GM19035 (cell line): ENCODE results near the gene CCDC181.
"Not testable (repeated sequence)": the region's sequence is repeated elsewhere in the genome, so short reads cannot be mapped to it uniquely, and the experiment has no call there.

Experiments used
- ATAC-seq: cut with Tn5 transposase; IDR thresholded peaks from one replicate; pipeline ENCODE4 v1.9.1; 2021; ENCODE audit not compliant: unreplicated experiment

Gene CCDC181

GRCh38 chr1:169402578-169402977 lies 24.7 kb downstream of the CCDC181 start:
- not testable (repeated sequence) for ATAC-seq

- ATAC-seq = no peak
These were observed 31.3 kb downstream of the CCDC181 start for GRCh38 chr1:169395955-169396354.

DNA sequence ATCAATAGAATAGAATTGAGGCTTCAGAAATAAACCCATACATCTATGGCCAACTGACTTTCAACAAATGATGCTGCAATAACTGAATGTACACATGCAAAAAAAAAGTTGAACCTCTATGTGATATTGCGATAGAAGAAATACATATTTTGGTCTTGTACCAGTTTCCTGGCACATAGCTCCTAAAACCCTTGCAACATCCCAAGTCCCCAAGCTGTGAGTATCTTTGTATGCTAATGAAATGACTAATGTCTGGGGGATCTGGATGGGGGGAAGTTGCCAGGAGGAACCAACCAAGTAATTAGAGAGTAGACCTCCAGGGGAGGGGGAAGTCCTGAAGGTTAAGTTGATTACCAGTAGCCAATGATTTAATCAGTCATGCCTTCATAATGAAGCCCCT lies 34.9 kb downstream of the CCDC181 start:
- no peak for ATAC-seq

- peak; percentile 89 for ATAC-seq
These were observed 37.0 kb downstream of the CCDC181 start for GRCh38 chr1:169390303-169390702.

DNA sequence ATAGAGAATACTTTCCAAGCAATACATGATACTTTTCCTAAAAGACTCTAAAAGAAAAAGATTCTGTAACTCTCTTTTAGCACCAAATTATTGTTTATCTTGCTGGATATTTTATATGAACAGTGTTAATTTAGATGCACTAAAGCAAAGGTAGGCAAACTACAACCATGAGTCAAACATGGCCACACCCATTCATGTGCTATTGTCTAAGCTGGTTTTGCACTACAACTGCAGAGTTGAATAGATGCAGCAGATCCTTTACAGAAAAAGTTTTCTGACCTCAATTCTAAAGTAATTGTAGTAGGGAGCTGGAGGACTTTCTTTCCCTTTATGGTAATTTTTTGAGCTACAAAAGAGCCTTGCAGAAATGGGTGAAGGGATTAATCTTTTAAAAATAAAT lies 39.9 kb downstream of the CCDC181 start:
- no peak for ATAC-seq

GRCh38 chr1:169383449-169383848 lies 43.8 kb downstream of the CCDC181 start:
- ATAC-seq = no peak

DNA sequence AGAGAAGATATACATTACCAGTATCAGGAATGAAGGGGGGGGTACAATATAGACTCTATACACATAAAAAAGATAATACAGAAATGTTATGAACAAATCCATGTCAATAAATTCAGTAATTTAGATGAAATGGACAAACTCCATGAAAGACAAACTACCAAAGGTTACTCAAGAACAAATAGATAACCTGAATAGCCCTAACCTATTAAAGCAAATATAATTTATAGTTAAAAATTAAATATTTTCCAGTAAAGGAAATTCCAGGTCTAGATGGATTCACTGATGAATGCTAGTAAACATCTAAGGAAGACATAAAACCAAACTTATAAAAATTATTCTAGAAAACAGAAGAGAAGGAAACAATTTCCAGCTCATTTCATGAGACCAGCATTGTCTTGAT lies 46.1 kb downstream of the CCDC181 start:
- no peak for ATAC-seq

GRCh38 chr1:169371404-169371803 lies 55.9 kb downstream of the CCDC181 start:
- ATAC-seq = no peak

DNA sequence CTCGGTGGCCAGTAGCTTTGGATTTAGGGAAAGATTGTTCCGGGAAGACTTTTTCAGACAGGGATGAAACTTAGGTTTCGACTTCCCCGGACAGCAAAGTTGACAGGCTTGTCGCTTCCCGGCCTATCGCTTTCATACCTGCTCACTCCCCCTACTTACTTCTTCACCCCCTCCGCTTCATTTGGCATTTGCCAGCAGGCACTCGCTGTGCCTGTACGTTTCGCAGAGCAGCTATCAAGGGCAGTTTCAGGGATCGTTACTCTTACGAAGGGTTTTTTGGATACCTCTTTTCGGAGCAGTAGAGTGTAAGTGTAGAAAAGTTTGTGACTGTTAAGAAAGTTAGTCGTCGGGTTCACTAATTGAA lies 58.9 kb downstream of the CCDC181 start:
- peak; percentile 21 for ATAC-seq

- ATAC-seq = peak; percentile 93
These were observed 59.4 kb downstream of the CCDC181 start, which contains the start of the genes BLZF1 and NME7 for GRCh38 chr1:169367686-169368405. Gene BLZF1 (plus strand): TSS chr1:169368195. CDS start chr1:169369523, 1,328 bp downstream. Gene NME7 (minus strand): TSS chr1:169367797. CDS start chr1:169367710, 87 bp downstream.

- ATAC-seq = no peak
These were observed 60.1 kb downstream of the CCDC181 start for GRCh38 chr1:169367096-169367685.

DNA sequence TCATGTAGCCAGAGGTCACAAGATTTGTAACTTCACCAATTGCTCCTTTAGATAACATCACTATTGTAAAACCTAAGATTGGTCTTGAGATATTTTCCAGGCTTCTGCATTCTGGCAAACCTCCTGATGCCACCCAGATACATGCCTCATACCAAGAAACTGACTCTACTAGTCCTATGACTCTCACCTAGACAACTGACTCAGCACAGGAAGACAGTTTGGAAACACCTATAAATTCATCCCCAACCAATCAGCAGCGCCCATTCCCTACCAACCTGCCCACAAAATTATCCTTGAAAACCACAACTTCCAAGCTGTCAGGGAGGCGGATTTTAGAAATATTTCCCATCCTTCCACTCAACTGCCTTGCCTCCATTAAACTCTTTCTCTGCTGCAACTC lies 62.3 kb downstream of the CCDC181 start:
- no peak for ATAC-seq

- ATAC-seq = peak; percentile 38
These were observed 64.1 kb downstream of the CCDC181 start for GRCh38 chr1:169363046-169363730.

DNA sequence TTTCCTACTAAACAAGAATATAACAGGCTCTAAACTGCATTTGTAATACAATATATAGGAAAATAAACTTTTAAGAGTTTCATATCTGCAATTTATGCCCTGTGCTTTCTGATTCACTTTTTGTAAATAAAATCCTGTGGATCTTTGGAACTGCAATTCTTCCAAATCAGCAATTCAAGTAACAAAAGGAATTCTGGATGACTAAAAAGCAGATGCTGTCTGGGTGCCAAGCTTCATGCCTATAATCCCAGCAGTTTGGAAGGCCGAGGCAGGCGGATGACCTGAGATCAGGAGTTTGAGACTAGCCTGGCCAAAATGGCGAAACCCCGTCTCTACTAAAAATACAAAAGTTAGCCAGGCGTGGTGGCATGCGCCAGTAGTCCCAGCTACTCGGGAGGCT lies 66.0 kb downstream of the CCDC181 start:
- no peak for ATAC-seq

DNA sequence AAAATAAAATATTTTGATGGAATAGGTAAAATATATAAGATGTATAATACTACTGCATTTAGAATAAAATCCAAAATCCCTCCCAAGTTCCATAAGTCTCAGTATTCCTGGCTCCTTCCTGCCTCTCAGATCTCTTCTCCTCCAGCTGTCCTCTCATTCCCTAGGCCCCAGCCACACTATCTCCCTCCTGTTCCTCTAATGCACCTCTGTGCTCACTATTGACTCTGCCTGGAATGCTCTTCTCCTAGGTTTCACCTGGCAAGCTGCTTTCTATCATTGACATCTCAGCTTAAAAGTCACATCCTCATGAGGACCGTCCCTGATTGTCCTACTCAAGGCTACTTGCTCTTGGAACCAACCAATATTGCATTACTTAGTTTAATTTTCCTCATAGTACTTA lies 66.9 kb downstream of the CCDC181 start:
- ATAC-seq = no peak

DNA sequence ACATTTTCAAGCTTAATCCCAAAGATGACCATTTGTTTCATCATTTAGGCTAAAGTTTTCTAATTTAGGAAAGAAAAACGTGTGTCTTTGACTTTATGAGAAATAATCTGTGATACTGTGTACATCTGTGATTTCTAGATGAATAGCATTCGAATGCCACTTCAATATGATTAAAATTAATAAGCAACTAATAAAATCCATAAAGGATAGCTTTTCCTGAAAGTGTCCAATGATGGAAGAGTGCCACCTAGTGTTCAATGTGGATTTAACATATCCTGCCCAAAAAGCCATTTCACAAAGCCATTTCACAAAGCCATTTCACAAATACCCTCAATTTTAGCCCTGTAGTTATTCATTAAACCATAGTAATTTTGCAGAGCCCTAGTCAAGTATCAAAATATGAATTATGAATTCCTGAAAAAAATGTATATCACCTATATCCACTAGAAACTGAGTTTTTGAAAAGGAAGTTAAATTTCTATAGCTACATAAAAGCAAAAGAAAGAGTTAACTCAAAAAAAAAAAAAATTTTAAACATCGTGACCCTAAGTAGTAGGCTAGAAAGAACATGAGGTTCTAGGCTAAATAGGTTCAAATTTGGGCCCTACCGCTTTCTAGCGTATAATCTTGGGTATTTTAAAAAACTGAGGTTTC lies 78.8 kb downstream of the CCDC181 start:
- no peak for ATAC-seq

GRCh38 chr1:169347688-169348382 lies 79.4 kb downstream of the CCDC181 start:
- no peak for ATAC-seq

- no peak for ATAC-seq
These were observed 81.2 kb downstream of the CCDC181 start for GRCh38 chr1:169346036-169346589.

DNA sequence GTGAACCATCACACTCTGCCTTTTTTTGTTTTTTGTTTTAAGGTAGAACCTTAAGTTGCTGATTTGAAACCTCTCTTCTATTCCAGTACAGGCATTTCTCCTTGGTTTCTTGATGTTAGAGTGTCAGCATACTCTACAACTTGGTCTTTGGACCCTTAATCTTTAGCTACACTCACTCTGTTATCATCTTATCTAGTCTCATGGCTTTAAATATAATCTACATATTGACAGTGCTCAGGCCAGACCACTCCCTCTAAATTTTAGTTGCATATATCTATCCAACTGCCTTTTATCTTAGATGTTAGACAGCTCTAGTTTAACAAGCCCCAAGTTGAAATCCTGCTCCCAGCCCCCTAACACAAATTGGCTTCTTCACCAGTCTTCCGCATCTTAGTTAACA lies 81.8 kb downstream of the CCDC181 start:
- no peak for ATAC-seq
